Activated B cell treated with CpG ODN at 0.5 μM for 24 hours (primary cell): ENCODE data around the gene DNAJA1. TPM values are rescaled to one million over a fixed set of nuclear protein-coding genes. Genes with fewer than 3 reads are reported as not detected.

Experiments
- ATAC-seq: fragments of 200-7000 bp; cut with Tn5 transposase; one replicate; pipeline ENCODE4 v1.10.0; 2021; ENCODE audit warnings: low read depth, mild to moderate bottlenecking, moderate library complexity
- CTCF ChIA-PET: fragments of 350-600 bp; sonication (Branson Sonifier 250); formaldehyde crosslinking; loops from one replicate; lab custom pipeline; 2021; ENCODE audit warnings: antibody characterized with exemption; lab: Charles Lee
- POLR2A ChIA-PET: fragments of 350-600 bp; sonication (Branson Sonifier 250); formaldehyde crosslinking; loops from one replicate; lab custom pipeline; 2021; ENCODE audit warnings: antibody characterized with exemption; lab: Charles Lee
- DNase-seq: peaks from one replicate; pipeline ENCODE4 v3.0.0; 2022
- H3K27ac Mint-ChIP-seq: one replicate; pipeline ENCODE4 v1.8.0; 2020; ENCODE audit warnings: mixed read lengths
- H3K27me3 Mint-ChIP-seq: one replicate; pipeline ENCODE4 v1.8.0; 2021; ENCODE audit warnings: mixed read lengths
- H3K36me3 Mint-ChIP-seq: one replicate; pipeline ENCODE4 v1.8.0; 2021; ENCODE audit warnings: low read depth, mixed read lengths
- H3K4me1 Mint-ChIP-seq: one replicate; pipeline ENCODE4 v1.8.0; 2021; ENCODE audit warnings: mixed read lengths
- H3K4me3 Mint-ChIP-seq: one replicate; pipeline ENCODE4 v1.8.0; 2020; ENCODE audit warnings: mild to moderate bottlenecking, mixed read lengths
- H3K9me3 Mint-ChIP-seq: one replicate; pipeline ENCODE4 v1.8.0; 2020; ENCODE audit warnings: mixed read lengths
- intact Hi-C: fragments of 100-400 bp; cut with micrococcal nuclease; formaldehyde crosslinking; loops from one replicate; pipeline ENCODE4 v1.15.1; 2024
- total RNA-seq: library from RNA; stranded (reverse); gene quantifications from 2 replicates; pipeline ENCODE4 v1.2.3, GENCODE V29; 2022
- TF ChIP-seq, protein P1 (sequence below): fragments of 200-600 bp; IDR thresholded peaks from one replicate; pipeline ENCODE4 v1.8.0; 2022; ENCODE audit warnings: antibody characterized with exemption, mild to moderate bottlenecking

The DNAJA1 gene
- total RNA-seq, 1 donor from 2014 or later = 107 TPM

DNA sequence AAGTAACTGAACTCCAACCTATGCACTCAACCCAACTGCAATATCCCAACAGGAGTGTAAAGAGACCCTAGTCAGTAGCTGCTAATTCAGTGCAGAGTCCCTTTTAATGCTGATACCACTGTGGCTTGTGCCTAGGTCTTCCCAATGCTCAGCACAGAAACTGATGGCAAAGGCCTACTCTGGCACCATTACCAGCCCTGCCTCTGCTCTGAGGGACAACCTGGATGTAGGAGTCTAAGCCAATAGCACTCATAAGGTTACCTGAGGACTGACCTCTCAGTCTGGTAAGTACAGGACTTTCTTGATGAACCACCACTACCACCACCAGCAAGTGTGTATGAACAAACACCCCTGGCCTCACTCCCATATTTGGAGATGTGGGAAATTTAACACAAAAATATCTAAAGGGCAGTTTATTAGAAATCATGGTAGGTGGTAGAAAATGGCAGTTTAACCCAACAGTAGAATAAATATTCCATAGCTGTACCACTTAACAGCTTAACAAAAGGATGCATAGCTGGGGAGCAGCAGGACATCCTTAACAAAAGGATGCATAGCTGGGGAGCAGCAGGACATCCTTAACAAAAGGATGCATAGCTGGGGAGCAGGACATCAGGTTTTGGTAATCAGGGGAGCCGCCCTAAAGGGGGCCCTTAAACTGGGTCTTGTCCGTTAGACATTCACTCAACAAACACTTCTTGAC is 11.0 kb upstream of the DNAJA1 start:
- ChIA-PET CTCF (no interaction called here), POLR2A (interaction anchor here (1.0 kb wide), 1 partner anchor 11 kb away, joined by 3 read pairs; the partner anchor contains the start of gene DNAJA1)
- ATAC-seq = no peak
- intact Hi-C loops = no loop called here
- no peaks in the 10 kb centered on the region for H3K9me3 Mint-ChIP-seq
- H3K27me3 Mint-ChIP-seq = no peaks in the 10 kb centered on the region
- TF ChIP-seq, protein P1, sequence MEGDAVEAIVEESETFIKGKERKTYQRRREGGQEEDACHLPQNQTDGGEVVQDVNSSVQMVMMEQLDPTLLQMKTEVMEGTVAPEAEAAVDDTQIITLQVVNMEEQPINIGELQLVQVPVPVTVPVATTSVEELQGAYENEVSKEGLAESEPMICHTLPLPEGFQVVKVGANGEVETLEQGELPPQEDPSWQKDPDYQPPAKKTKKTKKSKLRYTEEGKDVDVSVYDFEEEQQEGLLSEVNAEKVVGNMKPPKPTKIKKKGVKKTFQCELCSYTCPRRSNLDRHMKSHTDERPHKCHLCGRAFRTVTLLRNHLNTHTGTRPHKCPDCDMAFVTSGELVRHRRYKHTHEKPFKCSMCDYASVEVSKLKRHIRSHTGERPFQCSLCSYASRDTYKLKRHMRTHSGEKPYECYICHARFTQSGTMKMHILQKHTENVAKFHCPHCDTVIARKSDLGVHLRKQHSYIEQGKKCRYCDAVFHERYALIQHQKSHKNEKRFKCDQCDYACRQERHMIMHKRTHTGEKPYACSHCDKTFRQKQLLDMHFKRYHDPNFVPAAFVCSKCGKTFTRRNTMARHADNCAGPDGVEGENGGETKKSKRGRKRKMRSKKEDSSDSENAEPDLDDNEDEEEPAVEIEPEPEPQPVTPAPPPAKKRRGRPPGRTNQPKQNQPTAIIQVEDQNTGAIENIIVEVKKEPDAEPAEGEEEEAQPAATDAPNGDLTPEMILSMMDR = no peak
- peaks cover 4% of the 10 kb centered on the region for H3K36me3 Mint-ChIP-seq
- no peaks in the 10 kb centered on the region for H3K4me1 Mint-ChIP-seq
- no peak overlapping the region for H3K27ac Mint-ChIP-seq
- no peak overlapping the region for H3K4me3 Mint-ChIP-seq
- DNase-seq = no peak

DNA sequence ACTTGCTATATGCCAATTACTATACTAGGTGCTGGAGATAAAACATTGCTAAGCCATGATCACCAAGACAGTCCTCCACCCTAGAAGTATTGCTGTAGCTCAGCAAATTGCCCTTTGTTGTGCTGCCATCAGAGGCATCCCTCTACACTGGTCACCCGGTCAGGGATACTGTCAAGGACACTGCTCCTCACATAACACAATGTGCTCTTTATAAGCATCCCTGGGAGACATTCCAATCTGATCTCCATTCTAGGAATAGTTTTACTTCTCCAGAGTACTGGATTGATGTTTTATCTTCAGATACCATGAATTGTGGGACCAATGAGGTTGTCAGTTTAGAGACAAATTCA is 10.4 kb upstream of the DNAJA1 start:
- Mint-ChIP-seq H3K4me1 (no peaks in the 10 kb centered on the region), H3K4me3 (no peak overlapping the region), H3K27me3 (no peaks in the 10 kb centered on the region), H3K36me3 (peaks cover 6% of the 10 kb centered on the region), H3K9me3 (no peaks in the 10 kb centered on the region), H3K27ac (no peak overlapping the region)
- DNase-seq (no peak), ATAC-seq (no peak)
- ChIA-PET POLR2A (interaction anchor here (1.0 kb wide), 1 partner anchor 10 kb away, joined by 3 read pairs; the partner anchor contains the start of gene DNAJA1), CTCF (no interaction called here)
- intact Hi-C loops = no loop called here
- TF ChIP-seq, protein P1 = no peak

DNA sequence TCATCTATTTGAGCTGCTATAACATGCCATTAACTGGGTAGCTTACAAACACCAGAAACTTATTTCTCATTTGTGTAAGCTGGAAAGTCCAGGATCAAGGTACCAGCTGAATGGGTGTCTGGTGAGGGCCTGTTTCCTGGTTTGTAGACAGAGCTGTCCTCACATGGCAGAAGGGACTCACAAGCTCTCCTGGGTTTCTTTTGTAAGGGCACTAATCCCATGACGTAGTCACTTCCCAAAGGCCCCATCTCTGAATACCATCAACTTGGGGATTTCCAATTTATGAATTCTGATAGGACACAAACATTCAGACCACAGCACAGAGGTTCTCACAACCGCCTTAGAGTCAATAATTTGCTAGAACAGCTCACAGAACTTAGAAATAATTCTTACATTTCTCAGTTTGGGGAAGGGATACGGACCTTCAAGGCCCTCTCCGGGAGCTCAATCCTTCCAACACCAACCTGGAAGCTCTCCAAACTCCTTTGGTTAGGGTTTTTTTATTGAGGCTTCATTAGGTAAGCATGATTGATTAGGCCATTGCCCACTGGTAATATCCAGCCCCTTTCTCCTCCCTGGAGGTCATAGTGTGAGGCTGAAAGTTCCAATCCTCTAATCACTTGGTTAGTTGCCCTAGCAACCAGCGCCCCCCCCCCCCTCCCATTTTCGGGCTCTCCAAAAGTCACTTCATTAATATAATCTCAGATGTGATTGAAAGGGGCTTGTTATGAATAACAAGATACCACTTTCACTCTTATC is 7.6 kb upstream of the DNAJA1 start:
- DNase-seq = no peak
- ChIA-PET POLR2A (no interaction called here), CTCF (no interaction called here)
- no peak overlapping the region for H3K4me3 Mint-ChIP-seq
- H3K9me3 Mint-ChIP-seq = no peaks in the 10 kb centered on the region
- H3K27me3 Mint-ChIP-seq = no peaks in the 10 kb centered on the region
- no peak overlapping the region for H3K27ac Mint-ChIP-seq
- TF ChIP-seq, protein P1 = no peak
- H3K36me3 Mint-ChIP-seq = peaks cover 12% of the 10 kb centered on the region
- intact Hi-C loops = no loop called here
- H3K4me1 Mint-ChIP-seq = peaks cover 5% of the 10 kb centered on the region
- no peak for ATAC-seq

DNA sequence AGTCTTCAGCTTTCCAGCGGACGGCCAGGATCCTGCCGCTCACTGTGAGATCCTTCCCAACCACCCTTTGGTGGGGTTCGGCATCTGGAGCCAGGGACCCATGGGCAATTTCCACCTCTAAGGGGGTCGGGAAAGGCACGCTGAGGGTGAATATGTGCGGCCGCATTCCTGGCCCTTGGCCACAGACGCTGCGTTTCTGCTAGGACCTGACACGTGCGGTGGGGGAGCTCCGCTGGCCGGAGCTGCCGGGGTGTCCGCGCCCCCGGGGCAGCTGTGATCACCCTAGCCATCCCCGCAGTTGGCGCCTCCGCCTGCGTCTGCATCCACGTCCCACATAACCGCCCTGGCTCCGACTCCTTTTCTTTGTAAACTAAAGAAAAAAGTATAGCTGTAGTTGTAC is 5.3 kb upstream of the DNAJA1 start:
- POLR2A ChIA-PET = no interaction called here
- H3K27me3 Mint-ChIP-seq = no peaks in the 10 kb centered on the region
- H3K9me3 Mint-ChIP-seq = no peaks in the 10 kb centered on the region
- ATAC-seq (no peak), DNase-seq (no peak)
- CTCF ChIA-PET = no interaction called here
- peaks cover 22% of the 10 kb centered on the region for H3K4me1 Mint-ChIP-seq
- no peak overlapping the region for H3K4me3 Mint-ChIP-seq
- peaks cover 19% of the 10 kb centered on the region for H3K36me3 Mint-ChIP-seq
- intact Hi-C loops = loop anchor here (10.0 kb wide), 3 partner anchors 455 to 1305 kb away; partner anchors contain the start of genes KIF24, NOL6, NUDT2 and UBAP2
- H3K27ac Mint-ChIP-seq = no peak overlapping the region
- TF ChIP-seq, protein P1 = no peak

DNA sequence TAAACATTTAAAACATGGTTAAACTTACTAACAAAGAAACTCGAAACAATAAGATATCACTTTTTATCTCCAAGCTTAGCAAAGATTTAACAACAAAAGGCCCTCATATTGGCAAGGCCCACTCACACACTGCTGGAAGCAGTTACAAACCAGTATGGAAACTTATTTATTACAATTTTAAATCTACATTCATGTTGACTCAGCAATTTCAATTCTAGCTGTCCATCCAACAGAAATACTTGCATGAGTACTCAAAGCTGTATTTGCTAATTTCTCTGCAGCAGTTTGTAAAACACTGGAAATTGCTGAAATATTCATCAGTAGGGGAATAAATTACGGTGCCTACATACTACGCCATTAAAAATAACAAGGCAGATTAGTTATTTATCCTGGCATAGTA is 2.8 kb upstream of the DNAJA1 start:
- intact Hi-C loops = loop anchor here (10.0 kb wide), 3 partner anchors 452 to 1302 kb away; partner anchors contain the start of genes KIF24, NOL6, NUDT2 and UBAP2
- Mint-ChIP-seq H3K9me3 (no peaks in the 10 kb centered on the region), H3K4me3 (no peak overlapping the region), H3K27ac (no peak overlapping the region), H3K27me3 (no peaks in the 10 kb centered on the region), H3K4me1 (peaks cover 38% of the 10 kb centered on the region), H3K36me3 (peaks cover 39% of the 10 kb centered on the region)
- DNase-seq = no peak
- POLR2A ChIA-PET = no interaction called here
- ATAC-seq = no peak
- TF ChIP-seq, protein P1 = no peak
- CTCF ChIA-PET = no interaction called here
